HepG2 (cell line): ENCODE data around the gene MAPK14. TPM values are rescaled to one million over a fixed set of nuclear protein-coding genes. Genes with fewer than 3 reads are reported as not detected.

Source experiments
- ATAD3A ChIP-seq: sonication (generic); formaldehyde crosslinking; IDR thresholded peaks from 2 replicates; pipeline ENCODE4 v1.4.0; 2020; ENCODE audit warnings: missing genetic modification reagents
- ATF4 ChIP-seq, 2 experiments: fragments of 450-650 bp in 1 of 2; sonication (generic) in 1 of 2; formaldehyde crosslinking; IDR thresholded peaks; 2 replicates each; pipeline versions ENCODE4 v1.5.0 to v1.8.0; 2020 to 2022; ENCODE audit warnings: mild to moderate bottlenecking in 1 of 2, missing genetic modification reagents in 1 of 2
- BORCS8-MEF2B ChIP-seq: sonication (generic); formaldehyde crosslinking; IDR thresholded peaks from 2 replicates; pipeline ENCODE4 v1.8.0; 2022; ENCODE audit warnings: mild to moderate bottlenecking, missing genetic modification reagents
- CREB1 ChIP-seq, 2 experiments: fragments of 450-650 bp in 1 of 2; IDR thresholded peaks; 2 replicates each; pipeline ENCODE4 v1.6.1; 2016 to 2017; ENCODE audit warnings: control low read depth in 1 of 2, mild to moderate bottlenecking in 1 of 2, missing compliant biosample characterization in 1 of 2, missing genetic modification characterization in 1 of 2
- MED1 ChIP-seq: sonication (generic); formaldehyde crosslinking; IDR thresholded peaks from 2 replicates; pipeline ENCODE4 v1.4.0; 2020; ENCODE audit warnings: missing genetic modification reagents
- NR2F2 ChIP-seq: IDR thresholded peaks from 2 replicates; pipeline ENCODE4 v1.6.1; 2012; ENCODE audit warnings: low read depth, inconsistent platforms, borderline replicate concordance
- PRPF4 ChIP-seq: fragments of 200-400 bp; formaldehyde crosslinking; IDR thresholded peaks from 2 replicates; pipeline ENCODE4 v1.6.1; 2016; ENCODE audit warnings: low read length, low read depth; ENCODE audit not compliant: poor library complexity, severe bottlenecking
- RBM22 ChIP-seq: fragments of 200-400 bp; formaldehyde crosslinking; optimal IDR thresholded peaks from 2 replicates; pipeline ENCODE3; 2017; ENCODE audit warnings: mild to moderate bottlenecking, low read length, moderate library complexity
- RELA ChIP-seq: sonication (generic); formaldehyde crosslinking; IDR thresholded peaks from 2 replicates; pipeline ENCODE4 v1.4.0; 2020; ENCODE audit warnings: missing genetic modification reagents
- SAFB2 ChIP-seq: sonication (generic); formaldehyde crosslinking; IDR thresholded peaks from 2 replicates; pipeline ENCODE4 v1.5.1; 2020; ENCODE audit warnings: missing genetic modification reagents, low read depth, mild to moderate bottlenecking, borderline replicate concordance
- SMAD9 ChIP-seq: sonication (generic); formaldehyde crosslinking; IDR thresholded peaks from 2 replicates; pipeline ENCODE4 v1.5.1; 2020; ENCODE audit warnings: mild to moderate bottlenecking, missing genetic modification reagents
- TAF1 ChIP-seq: sonication (generic); formaldehyde crosslinking; IDR thresholded peaks from 2 replicates; pipeline ENCODE4 v1.4.0; 2020; ENCODE audit warnings: missing genetic modification reagents
- ZBTB21 ChIP-seq: sonication (generic); formaldehyde crosslinking; IDR thresholded peaks from 2 replicates; pipeline ENCODE4 v1.4.0; 2020; ENCODE audit warnings: missing genetic modification reagents
- ZHX2 ChIP-seq, 2 experiments: sonication (generic) in 1 of 2; formaldehyde crosslinking in 1 of 2; IDR thresholded peaks; 2 replicates each; pipeline versions ENCODE4 v1.6.1 to v1.9.0; 2014 to 2022; ENCODE audit warnings: antibody characterized with exemption in 1 of 2, borderline replicate concordance in 1 of 2, inconsistent platforms in 1 of 2, low read depth in 1 of 2, missing genetic modification reagents in 1 of 2
- ZNF256 ChIP-seq: sonication (generic); formaldehyde crosslinking; conservative IDR thresholded peaks from 2 replicates; pipeline ENCODE4 v1.4.0; 2020; ENCODE audit warnings: missing genetic modification reagents
- ZNF674 ChIP-seq: sonication (generic); formaldehyde crosslinking; IDR thresholded peaks from 2 replicates; pipeline ENCODE4 v1.5.0; 2020; ENCODE audit warnings: low read depth, mild to moderate bottlenecking, missing genetic modification reagents
- ZNF691 ChIP-seq: sonication (generic); formaldehyde crosslinking; IDR thresholded peaks from 2 replicates; pipeline ENCODE4 v1.4.0; 2020; ENCODE audit warnings: missing genetic modification reagents, low read depth, mild to moderate bottlenecking, borderline replicate concordance
- polyA plus RNA-seq, 8 experiments: library from polyadenylated mRNA; depleted of rRNA in 3 of 8; stranded (reverse) in 7 of 8; unstranded in 1 of 8; fragments of >200 nt; fragmentation: Illumina TruSeq in 4 of 8; extraction: Trizol in 4 of 8; gene quantifications; 2 replicates each; pipeline versions ENCODE4 v1.2.1 to v1.2.3, GENCODE V29; 2011 to 2016; ENCODE audit warnings: low read depth in 4 of 8, missing spikeins in 1 of 8, mixed read lengths in 1 of 8; ENCODE audit not compliant: insufficient read depth in 1 of 8
- total RNA-seq, 5 experiments: library from RNA; depleted of rRNA; stranded (reverse); fragments of >200 nt; fragmentation: Illumina TruSeq; extraction: Trizol; gene quantifications; 2 replicates each; pipeline ENCODE4 v1.2.3, GENCODE V29; 2016; ENCODE audit warnings: low read depth in 1 of 5

Gene MAPK14
- total and polyA plus RNA-seq, 2 of the 13 experiments (the other 11 are each of a cell fraction or from before 2014, with no cell fraction given): 66.3 to 67.3 TPM

GRCh38 chr6:36029464-36029863 lies 1.9 kb downstream of the MAPK14 start (continued):
- TF ChIP-seq CREB1 (IDR thresholded peaks at IDR 0.05) (no peak), CREB1 (CRISPR knock-in tag; IDR thresholded peaks at IDR 0.05) (no peak), ATAD3A (CRISPR knock-in tag) (no peak), ZHX2 (IDR thresholded peaks at IDR 0.05; ENCODE audit: low read depth) (no peak), ZHX2 (CRISPR knock-in tag; IDR thresholded peaks at IDR 0.05; ENCODE audit: borderline replicate concordance) (0 out of 2 replicates have a peak, but pooled peaks have one; percentile 32), ZNF674 (CRISPR knock-in tag) (no peak), SMAD9 (no peak), PRPF4 (no peak), ATF4 (CRISPR knock-in tag; IDR thresholded peaks at IDR 0.05) (0 out of 4 replicates have a peak, but pooled peaks of 1 of the 2 experiments have one; percentile 28), NR2F2 (no peak), MED1 (0 out of 2 replicates have a peak, but pooled peaks have one; percentile 32), ZNF691 (CRISPR knock-in tag) (no peak), RBM22 (no peak), BORCS8-MEF2B (CRISPR knock-in tag) (no peak), TAF1 (CRISPR knock-in tag) (no peak), SAFB2 (CRISPR knock-in tag) (no peak), RELA (CRISPR knock-in tag) (no peak), ZNF256 (no peak), ZBTB21 (CRISPR knock-in tag) (no peak)
